IPS-18c (cell line): ENCODE results near the gene INKA1.

Experiments
- H3K4me3 ChIP-seq: 2 replicates; pipeline ENCODE4 v1.7.0; 2013; ENCODE audit warnings: low read depth, mild to moderate bottlenecking, low read length, moderate library complexity; ENCODE audit not compliant: insufficient read depth
- H3K9me3 ChIP-seq: one replicate; pipeline ENCODE4 v1.6.1; 2013; ENCODE audit warnings: mild to moderate bottlenecking, low read length, moderate library complexity; ENCODE audit not compliant: control insufficient read depth, insufficient read depth

INKA1 gene

GRCh38 chr3:49841806-49842205, 38.7 kb downstream of the INKA1 start:
- H3K9me3 ChIP-seq = no peaks in the 10 kb centered on the region
- no peak overlapping the region for H3K4me3 ChIP-seq

- no peak overlapping the region for H3K4me3 ChIP-seq
- no peaks in the 10 kb centered on the region for H3K9me3 ChIP-seq
Observed at GRCh38 chr3:49842843-49843517, 39.9 kb downstream of the INKA1 start.

GRCh38 chr3:49844464-49845183, 41.6 kb downstream of the INKA1 start:
- H3K9me3 ChIP-seq = no peaks in the 10 kb centered on the region
- no peak overlapping the region for H3K4me3 ChIP-seq

GRCh38 chr3:49845694-49846093, 42.6 kb downstream of the INKA1 start:
- no peak overlapping the region for H3K4me3 ChIP-seq
- H3K9me3 ChIP-seq = no peaks in the 10 kb centered on the region
